IPS-20b (cell line): ENCODE data around the gene ESR2.

Experiments used
- H3K27ac ChIP-seq: one replicate; pipeline ENCODE4 v1.5.1; 2013; ENCODE audit warnings: low read length
- H3K27me3 ChIP-seq: 2 replicates; pipeline ENCODE4 v1.6.1; 2013; ENCODE audit warnings: mild to moderate bottlenecking, low read length, inconsistent platforms; ENCODE audit not compliant: insufficient read depth
- H3K36me3 ChIP-seq: 2 replicates; pipeline ENCODE4 v1.6.1; 2013; ENCODE audit warnings: low read depth, mild to moderate bottlenecking, inconsistent platforms, low read length, moderate library complexity; ENCODE audit not compliant: insufficient read depth
- H3K4me1 ChIP-seq: 2 replicates; pipeline ENCODE4 v1.6.1; 2013; ENCODE audit warnings: mild to moderate bottlenecking, control low read depth, inconsistent platforms, low read length, moderate library complexity; ENCODE audit not compliant: insufficient read depth
- H3K4me3 ChIP-seq: 2 replicates; pipeline ENCODE4 v1.5.1; 2013; ENCODE audit warnings: mild to moderate bottlenecking, low read length, inconsistent platforms
- H3K9ac ChIP-seq: 2 replicates; pipeline ENCODE4 v1.6.1; 2013; ENCODE audit warnings: low read depth, mild to moderate bottlenecking, inconsistent platforms, low read length, moderate library complexity
- H3K9me3 ChIP-seq: 2 replicates; pipeline ENCODE4 v1.6.1; 2013; ENCODE audit warnings: mild to moderate bottlenecking, low read depth, low read length, inconsistent platforms; ENCODE audit not compliant: insufficient read depth

ESR2 gene

GRCh38 chr14:64098120-64098519 lies 196.1 kb downstream of the ESR2 start:
- peaks cover 31% of the 10 kb centered on the region for H3K36me3 ChIP-seq
- H3K27me3 ChIP-seq, result no peaks in the 10 kb centered on the region
- no peak overlapping the region for H3K9ac ChIP-seq
- H3K27ac ChIP-seq, result no peak overlapping the region
- peaks cover 6% of the 10 kb centered on the region; the same call in 1 of the 2 replicates for H3K4me1 ChIP-seq
- no peak overlapping the region for H3K4me3 ChIP-seq
- no peaks in the 10 kb centered on the region for H3K9me3 ChIP-seq

- Histone ChIP-seq H3K4me1 (peaks cover 6% of the 10 kb centered on the region; the same call in 1 of the 2 replicates), H3K27me3 (no peaks in the 10 kb centered on the region), H3K27ac (no peak overlapping the region), H3K36me3 (peaks cover 29% of the 10 kb centered on the region), H3K9me3 (no peaks in the 10 kb centered on the region), H3K9ac (no peak overlapping the region), H3K4me3 (no peak overlapping the region)
These were observed 198.6 kb downstream of the ESR2 start for GRCh38 chr14:64095620-64096019.

DNA sequence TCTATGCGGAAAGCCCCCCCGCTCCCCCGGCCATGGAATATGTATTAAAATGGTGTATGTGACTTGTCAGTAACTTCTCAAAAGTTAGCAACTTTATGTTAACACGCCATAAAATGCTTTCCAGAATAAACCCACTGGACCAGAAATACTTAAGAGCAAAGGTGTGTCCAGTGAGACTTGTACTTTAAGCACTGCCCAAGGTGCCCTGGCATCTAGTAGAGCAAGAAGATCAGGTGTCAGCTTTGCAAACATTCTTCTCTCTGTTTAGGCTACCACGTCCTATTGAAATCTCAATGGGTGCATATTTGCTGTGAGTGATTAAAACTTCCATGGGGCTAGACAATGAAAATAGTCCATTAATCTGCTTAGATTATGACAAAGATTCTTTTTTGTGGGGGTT lies 201.2 kb downstream of the ESR2 start:
- no peak overlapping the region for H3K27ac ChIP-seq
- no peak overlapping the region for H3K9ac ChIP-seq
- H3K4me3 ChIP-seq, result no peak overlapping the region
- no peaks in the 10 kb centered on the region for H3K27me3 ChIP-seq
- H3K36me3 ChIP-seq, result peaks cover 29% of the 10 kb centered on the region
- no peaks in the 10 kb centered on the region for H3K9me3 ChIP-seq
- peaks cover 11% of the 10 kb centered on the region for H3K4me1 ChIP-seq

DNA sequence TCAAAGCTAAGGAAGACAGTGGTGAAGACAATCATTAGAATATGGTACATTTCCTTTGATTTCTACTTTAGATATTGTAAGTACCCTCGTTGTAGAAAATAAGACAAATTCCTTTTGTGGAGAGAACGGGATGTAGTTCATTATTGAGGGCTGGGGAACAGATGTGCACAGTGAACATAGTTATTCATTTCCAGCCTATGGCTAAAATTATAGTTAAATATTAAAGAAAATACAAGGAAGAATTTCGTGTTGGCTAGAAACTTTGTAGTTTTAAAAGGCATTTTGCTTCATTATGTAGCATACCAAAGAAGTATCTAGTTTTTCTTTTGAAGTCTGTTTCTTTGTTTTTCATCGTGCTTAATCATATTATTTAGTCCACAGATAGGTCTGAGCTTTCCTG lies 201.8 kb downstream of the ESR2 start:
- no peak overlapping the region for H3K4me3 ChIP-seq
- H3K9ac ChIP-seq, result no peak overlapping the region

GRCh38 chr14:64091217-64091616 lies 203.0 kb downstream of the ESR2 start:
- Histone ChIP-seq H3K9me3 (no peaks in the 10 kb centered on the region), H3K36me3 (peaks cover 16% of the 10 kb centered on the region), H3K9ac (no peak overlapping the region), H3K4me1 (peaks cover 11% of the 10 kb centered on the region), H3K27ac (no peak overlapping the region), H3K4me3 (no peak overlapping the region), H3K27me3 (no peaks in the 10 kb centered on the region)

More for the DNA sequence above, 201.8 kb downstream of the ESR2 start:
- no peaks in the 10 kb centered on the region for H3K27me3 ChIP-seq
- H3K4me1 ChIP-seq, result peaks cover 11% of the 10 kb centered on the region
- H3K36me3 ChIP-seq, result peaks cover 24% of the 10 kb centered on the region
- no peak overlapping the region for H3K27ac ChIP-seq
- H3K9me3 ChIP-seq, result no peaks in the 10 kb centered on the region

GRCh38 chr14:64089920-64090319 lies 204.3 kb downstream of the ESR2 start:
- Histone ChIP-seq H3K27me3 (no peaks in the 10 kb centered on the region), H3K4me1 (peaks cover 5% of the 10 kb centered on the region), H3K36me3 (peaks cover 16% of the 10 kb centered on the region), H3K4me3 (no peak overlapping the region), H3K9me3 (no peaks in the 10 kb centered on the region), H3K27ac (no peak overlapping the region), H3K9ac (0 out of 2 replicates have a peak overlapping the region, but pooled peaks have one; percentile 21)

GRCh38 chr14:64088647-64088964 lies 205.6 kb downstream of the ESR2 start:
- Histone ChIP-seq H3K4me1 (peaks cover 5% of the 10 kb centered on the region), H3K36me3 (peaks cover 26% of the 10 kb centered on the region), H3K27ac (no peak overlapping the region), H3K9me3 (no peaks in the 10 kb centered on the region), H3K4me3 (no peak overlapping the region), H3K27me3 (no peaks in the 10 kb centered on the region), H3K9ac (no peak overlapping the region)

DNA sequence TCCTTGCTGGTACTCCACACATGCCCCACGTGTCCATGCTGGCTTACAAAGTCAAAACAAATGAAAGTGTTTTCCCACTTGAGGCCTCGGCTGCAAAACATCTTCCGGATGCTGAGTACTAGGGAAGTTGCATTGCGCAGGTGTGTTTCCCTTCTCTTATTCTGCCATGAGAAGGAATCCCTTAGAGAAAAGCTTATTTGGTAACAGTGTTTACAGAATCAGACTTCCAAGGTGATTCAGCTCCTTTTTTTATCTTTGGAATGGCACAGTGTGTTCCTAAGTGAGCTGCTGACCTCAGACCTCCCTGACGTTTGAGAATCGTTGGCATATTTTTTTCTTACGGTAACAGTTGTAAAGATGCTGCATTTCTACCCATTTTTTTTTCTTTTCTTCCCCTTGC lies 211.3 kb downstream of the ESR2 start:
- no peak overlapping the region for H3K4me3 ChIP-seq
- no peak overlapping the region for H3K27ac ChIP-seq
- no peak overlapping the region for H3K9ac ChIP-seq
- no peaks in the 10 kb centered on the region for H3K27me3 ChIP-seq
- H3K4me1 ChIP-seq, result no peaks in the 10 kb centered on the region
- peaks cover 59% of the 10 kb centered on the region for H3K36me3 ChIP-seq
- H3K9me3 ChIP-seq, result no peaks in the 10 kb centered on the region

GRCh38 chr14:64081174-64081746 lies 212.9 kb downstream of the ESR2 start:
- Histone ChIP-seq H3K27ac (no peak overlapping the region), H3K27me3 (no peaks in the 10 kb centered on the region), H3K9me3 (no peaks in the 10 kb centered on the region), H3K9ac (no peak overlapping the region), H3K4me3 (no peak overlapping the region), H3K4me1 (no peaks in the 10 kb centered on the region), H3K36me3 (peaks cover 60% of the 10 kb centered on the region)

DNA sequence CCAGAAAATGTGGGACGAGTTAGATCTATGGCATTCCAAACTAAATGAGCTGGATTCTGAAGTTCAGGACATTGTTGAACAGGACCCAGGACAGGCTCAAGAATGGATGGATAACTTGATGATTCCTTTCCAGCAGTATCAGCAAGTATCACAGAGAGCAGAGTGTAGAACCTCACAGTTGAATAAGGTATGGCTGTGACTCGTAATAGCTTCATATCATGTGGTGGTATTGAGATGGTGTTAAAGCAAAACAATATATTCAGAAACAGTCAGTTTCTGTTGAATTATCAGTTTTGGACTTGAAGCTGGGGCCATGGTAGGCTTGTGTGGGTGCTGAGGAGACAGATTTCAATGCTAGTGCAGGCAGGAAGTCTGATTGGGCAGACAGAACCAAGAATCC lies 213.7 kb downstream of the ESR2 start:
- H3K4me1 ChIP-seq, result peaks cover 1% of the 10 kb centered on the region; the same call in 1 of the 2 replicates

GRCh38 chr14:64075613-64076005 lies 218.6 kb downstream of the ESR2 start:
- no peak overlapping the region for H3K27ac ChIP-seq
- no peak overlapping the region for H3K9ac ChIP-seq
- H3K4me1 ChIP-seq, result peaks cover 10% of the 10 kb centered on the region; the same call in 1 of the 2 replicates
- H3K9me3 ChIP-seq, result no peaks in the 10 kb centered on the region
- H3K4me3 ChIP-seq, result no peak overlapping the region
- no peaks in the 10 kb centered on the region for H3K27me3 ChIP-seq
- H3K36me3 ChIP-seq, result peaks cover 51% of the 10 kb centered on the region

More for the DNA sequence above, 213.7 kb downstream of the ESR2 start:
- peaks cover 60% of the 10 kb centered on the region for H3K36me3 ChIP-seq
- no peak overlapping the region for H3K9ac ChIP-seq
- H3K4me3 ChIP-seq, result no peak overlapping the region
- H3K9me3 ChIP-seq, result no peaks in the 10 kb centered on the region
- no peak overlapping the region for H3K27ac ChIP-seq
- no peaks in the 10 kb centered on the region for H3K27me3 ChIP-seq

DNA sequence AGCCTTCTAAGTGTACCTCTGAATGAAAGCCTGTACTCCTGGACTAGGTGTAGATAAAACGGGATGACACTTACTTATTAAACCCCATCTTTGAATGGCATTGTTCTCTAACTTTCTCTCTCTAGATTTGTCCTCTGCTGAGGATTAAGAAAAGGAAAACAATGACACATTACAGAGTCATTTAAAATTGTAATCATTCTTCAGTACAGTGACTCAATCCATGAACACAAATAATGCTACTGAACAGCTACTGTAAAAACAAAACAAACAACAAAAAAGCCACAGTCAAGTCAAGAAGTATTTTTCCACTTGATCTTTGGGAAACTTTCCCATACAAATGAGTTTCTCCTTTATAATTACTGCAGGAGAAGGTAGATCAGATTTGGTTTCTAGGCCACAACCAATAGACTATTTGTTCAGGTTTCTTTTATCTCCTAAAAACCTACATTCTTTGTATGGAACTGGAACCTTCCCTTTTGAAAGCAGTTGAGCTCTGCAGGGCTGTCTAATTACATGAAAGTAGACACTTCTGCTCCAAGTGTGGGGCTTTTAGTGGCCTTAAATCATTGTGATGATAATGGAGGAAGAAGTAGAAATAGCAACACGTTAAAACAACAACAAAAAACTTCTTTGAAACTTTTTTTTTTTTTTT lies 219.1 kb downstream of the ESR2 start:
- peaks cover 10% of the 10 kb centered on the region; the same call in 1 of the 2 replicates for H3K4me1 ChIP-seq
- H3K4me3 ChIP-seq, result no peak overlapping the region
- no peaks in the 10 kb centered on the region for H3K9me3 ChIP-seq
- no peak overlapping the region for H3K27ac ChIP-seq
- H3K36me3 ChIP-seq, result peaks cover 47% of the 10 kb centered on the region
- no peaks in the 10 kb centered on the region for H3K27me3 ChIP-seq
- no peak overlapping the region for H3K9ac ChIP-seq
